Spleen (tissue), 11 donors: ENCODE measurements around the gene PBOV1. TPM values are rescaled to one million over a fixed set of nuclear protein-coding genes. Genes with fewer than 3 reads are reported as not detected.

Source experiments
- DNase-seq: peaks from one replicate; pipeline ENCODE4 v3.0.0-alpha.2; 2020
- H3K27ac ChIP-seq, 8 donors: fragments of 200-600 bp; sonication (generic) in 7 of 8; 1 replicate in 4 of 8; 2 replicates in 4 of 8; pipeline versions ENCODE4 v1.5.0 to v1.8.0; 2016 to 2021; ENCODE audit warnings: inconsistent platforms in 4 of 8, mild to moderate bottlenecking in 4 of 8, moderate library complexity in 1 of 8
- H3K27me3 ChIP-seq, 7 donors: fragments of 200-600 bp; sonication (generic) in 6 of 7; replicated peaks in 1 of 7; 1 replicate in 4 of 7; 2 replicates in 3 of 7; pipeline versions ENCODE4 v1.5.0 to v1.8.0; 2016 to 2021; ENCODE audit warnings: inconsistent platforms in 3 of 7, mild to moderate bottlenecking in 1 of 7
- H3K36me3 ChIP-seq, 6 donors: fragments of 200-600 bp; sonication (generic) in 5 of 6; 1 replicate in 4 of 6; 2 replicates in 2 of 6; pipeline versions ENCODE4 v1.5.0 to v1.8.0; 2016 to 2021; ENCODE audit warnings: inconsistent platforms in 2 of 6
- H3K4me1 ChIP-seq, 6 donors: fragments of 200-600 bp; sonication (generic) in 5 of 6; 1 replicate in 3 of 6; 2 replicates in 3 of 6; pipeline versions ENCODE4 v1.5.0 to v1.8.0; 2016 to 2021; ENCODE audit warnings: inconsistent platforms in 3 of 6
- H3K4me3 ChIP-seq, 8 donors: fragments of 200-600 bp; sonication (generic) in 7 of 8; 1 replicate in 4 of 8; 2 replicates in 4 of 8; pipeline versions ENCODE4 v1.5.0 to v1.8.0; 2016 to 2021; ENCODE audit warnings: inconsistent platforms in 4 of 8, mild to moderate bottlenecking in 4 of 8, moderate library complexity in 2 of 8
- H3K9me3 ChIP-seq, 8 donors: fragments of 200-600 bp; sonication (generic) in 7 of 8; 1 replicate in 4 of 8; 2 replicates in 4 of 8; pipeline versions ENCODE4 v1.5.0 to v1.8.0; 2016 to 2021; ENCODE audit warnings: inconsistent platforms in 4 of 8
- CTCF ChIP-seq, 11 experiments: fragments of 200-600 bp in 7 of 11; fragments of 450-650 bp in 4 of 11; sonication (generic) in 4 of 11; IDR thresholded peaks in 8 of 11; conservative IDR thresholded peaks in 3 of 11; 1 replicate in 7 of 11; 2 replicates in 4 of 11; pipeline versions ENCODE4 v1.4.0 to v1.8.0; 2016 to 2021; ENCODE audit warnings: antibody characterized with exemption in 11 of 11, inconsistent platforms in 4 of 11, mild to moderate bottlenecking in 1 of 11
- POLR2A ChIP-seq, 3 donors: fragments of 450-650 bp; IDR thresholded peaks; one replicate each; pipeline ENCODE4 v1.5.1; 2017; ENCODE audit warnings: antibody characterized with exemption in 3 of 3, mild to moderate bottlenecking in 1 of 3
- POLR2AphosphoS5 ChIP-seq, 3 donors: sonication (generic); formaldehyde crosslinking; IDR thresholded peaks; one replicate each; pipeline ENCODE4 v1.5.1; 2017; ENCODE audit warnings: antibody characterized with exemption in 3 of 3
- WGBS, 5 donors: extraction: QIAGEN DNeasy Blood & Tissue Kit in 3 of 5; methylation state at CpG; one replicate each; pipeline versions ENCODE4 v1.1.5 to v1.1.7; 2013 to 2018; 5-methylcytosine and 5-hydroxymethylcytosine counted together
- intact Hi-C: fragments of 100-400 bp; cut with DNase I; formaldehyde crosslinking; loops from one replicate; pipeline ENCODE4 v1.15.0; 2023; ENCODE audit warnings: low total_unique reads
- polyA plus RNA-seq, 3 donors: library from polyadenylated mRNA; stranded (reverse); fragments of 200-250 nt; gene quantifications; one replicate each; pipeline ENCODE4 v1.2.1, GENCODE V29; 2013
- total RNA-seq, 7 donors: library from RNA; depleted of rRNA in 3 of 7; stranded (reverse); fragments of >200 nt in 3 of 7; fragmentation: NEBNext Ultra II Directional in 4 of 7; extraction: Animal tissue kit (Norgen Biotek cat#: 25700) in 4 of 7; gene quantifications; one replicate each; pipeline versions ENCODE4 v1.1.0 to v1.2.1, GENCODE V29; 2016 to 2021
- donor health status: healthy with polysubstance abuse.
- donor health status: DM: no; HTN: no; CAD: no; lungs with moderate emphysema.
- donor health status: DM: no; HTN: no; CAD: no.
- donor health status: Bipolar disorder and iron deficiency.
- donor health status: healthy.
- donor health status: DM: no; HTN: no; CAD: no.
- donor health status: DM: yes; HTN: yes; CAD: no.

Gene PBOV1
- total and polyA plus RNA-seq, 10 donors: not detected

- Histone ChIP-seq H3K36me3 (no peaks in the 10 kb centered on the region), H3K4me1 (no peaks in the 10 kb centered on the region), H3K27me3 (peaks cover 0 to 16% (median 0%) of the 10 kb centered on the region in 7 donors), H3K4me3 (no peak overlapping the region), H3K27ac (no peak overlapping the region), H3K9me3 (peaks cover 3 to 43% (median 38%) of the 10 kb centered on the region in 8 donors)
- intact Hi-C loops: no loop called here
- DNase-seq: no peak
- WGBS, 5 donors: 78 to 84% (median 82%) methylated on average over 2 of the region's 2 CpGs
- TF ChIP-seq POLR2A (IDR thresholded peaks at IDR 0.05): no peak
- no peak for TF ChIP-seq POLR2AphosphoS5 (IDR thresholded peaks at IDR 0.05)
- no peak for TF ChIP-seq CTCF (IDR thresholded peaks at IDR 0.05 in 8 of 11, conservative IDR thresholded peaks at IDR 0.05 in 3 of 11)
Measured at GRCh38 chr6:138175596-138175995, 42.7 kb downstream of the PBOV1 start.

Other genes starting within 250 kb of the PBOV1 start
- 1 to 10 TPM in 1 of 7 donors, under 1 TPM in 6; 0.29 to 1.1 (median 0.56) TPM for gene PERP, start 111.1 kb downstream of the PBOV1 start, total RNA-seq
- gene PERP, start 111.1 kb downstream of the PBOV1 start, polyA plus RNA-seq: under 1 TPM; 0.46 to 0.90 (median 0.55) TPM
- gene ARFGEF3, start 56.6 kb downstream of the PBOV1 start, total RNA-seq: 1 to 10 TPM; 1.6 to 3.1 (median 1.8) TPM
- gene ARFGEF3, start 56.6 kb downstream of the PBOV1 start, polyA plus RNA-seq: under 1 TPM; 0.09 to 0.19 (median 0.11) TPM
- gene SMIM28, start 159.4 kb upstream of the PBOV1 start, total RNA-seq: not detected
- not detected for gene SMIM28, start 159.4 kb upstream of the PBOV1 start, polyA plus RNA-seq
- 10 to 100 TPM; 12.3 to 37.0 (median 28.2) TPM for gene HEBP2, start 185.7 kb upstream of the PBOV1 start, total RNA-seq
- gene HEBP2, start 185.7 kb upstream of the PBOV1 start, polyA plus RNA-seq: 10 to 100 TPM in 1 of 3 donors, 1 to 10 TPM in 2; 5.7 to 13.6 (median 9.5) TPM